GM23338 (cell line): ENCODE data around the gene OSBPL7. TPM values are rescaled to one million over a fixed set of nuclear protein-coding genes. Genes with fewer than 3 reads are reported as not detected.

Source experiments
- ATAC-seq: fragments of 200-7000 bp; cut with Tn5 transposase; 3 replicates; pipeline ENCODE4 v1.9.1; 2020
- DNase-seq: peaks from one replicate; pipeline ENCODE4 v3.0.0-alpha.2; 2015; ENCODE audit warnings: low spot score
- H2AFZ ChIP-seq: fragments of 200-600 bp; sonication (generic); 2 replicates; pipeline ENCODE4 v1.8.0; 2016; ENCODE audit warnings: antibody characterized with exemption, mild to moderate bottlenecking, moderate library complexity
- H3F3A ChIP-seq: fragments of 200-600 bp; sonication (generic); replicated peaks from 2 replicates; pipeline ENCODE4 v1.8.0; 2017; ENCODE audit warnings: antibody characterized with exemption, mixed run types, low read depth
- H3K27ac ChIP-seq: fragments of 200-600 bp; sonication (generic); 2 replicates; pipeline ENCODE4 v1.6.1; 2016; ENCODE audit warnings: low read depth
- H3K27me3 ChIP-seq: fragments of 200-600 bp; sonication (generic); 2 replicates; pipeline ENCODE4 v1.8.0; 2016; ENCODE audit warnings: mild to moderate bottlenecking, mixed run types, moderate library complexity; ENCODE audit not compliant: insufficient read depth
- H3K36me3 ChIP-seq: fragments of 200-600 bp; sonication (generic); 2 replicates; pipeline ENCODE4 v1.8.0; 2016; ENCODE audit warnings: mild to moderate bottlenecking; ENCODE audit not compliant: insufficient read depth
- H3K4me1 ChIP-seq: fragments of 200-600 bp; sonication (generic); 2 replicates; pipeline ENCODE4 v1.8.0; 2016; ENCODE audit warnings: mild to moderate bottlenecking, moderate library complexity; ENCODE audit not compliant: insufficient read depth
- H3K4me2 ChIP-seq: fragments of 200-600 bp; sonication (generic); 2 replicates; pipeline ENCODE4 v1.7.1; 2017; ENCODE audit warnings: mixed run types
- H3K4me3 ChIP-seq: fragments of 200-600 bp; sonication (generic); 2 replicates; pipeline ENCODE4 v1.6.1; 2016; ENCODE audit warnings: mixed run types
- H3K79me2 ChIP-seq: fragments of 200-600 bp; sonication (generic); replicated peaks from 2 replicates; pipeline ENCODE4 v1.8.0; 2017; ENCODE audit warnings: mild to moderate bottlenecking; ENCODE audit not compliant: insufficient read depth
- H3K9me2 ChIP-seq: fragments of 200-600 bp; sonication (generic); 2 replicates; pipeline ENCODE4 v1.8.0; 2017; ENCODE audit not compliant: insufficient read depth
- H4K20me1 ChIP-seq: fragments of 200-600 bp; sonication (generic); replicated peaks from 2 replicates; pipeline ENCODE4 v1.8.0; 2017; ENCODE audit warnings: mild to moderate bottlenecking; ENCODE audit not compliant: insufficient read depth
- H3K27ac Mint-ChIP-seq: 2 replicates; pipeline ENCODE4 v1.8.0; 2020; ENCODE audit warnings: inconsistent platforms, mild to moderate bottlenecking, moderate library complexity, mixed read lengths
- H3K27me3 Mint-ChIP-seq: 3 replicates; pipeline ENCODE4 v1.8.0; 2022; ENCODE audit warnings: low read depth, mild to moderate bottlenecking, moderate library complexity, mixed read lengths, inconsistent platforms; ENCODE audit not compliant: insufficient read depth, poor library complexity
- H3K36me3 Mint-ChIP-seq: 3 replicates; pipeline ENCODE4 v1.8.0; 2021; ENCODE audit warnings: low read depth, mild to moderate bottlenecking, inconsistent platforms, moderate library complexity, mixed read lengths
- H3K4me1 Mint-ChIP-seq: 3 replicates; pipeline ENCODE4 v1.8.0; 2020; ENCODE audit warnings: mild to moderate bottlenecking, inconsistent platforms, mixed read lengths
- H3K4me3 Mint-ChIP-seq: 3 replicates; pipeline ENCODE4 v1.8.0; 2021; ENCODE audit warnings: moderate library complexity, mild to moderate bottlenecking, inconsistent platforms, mixed read lengths
- H3K9me3 Mint-ChIP-seq: 3 replicates; pipeline ENCODE4 v1.8.0; 2020; ENCODE audit warnings: moderate library complexity, mild to moderate bottlenecking, inconsistent platforms, mixed read lengths
- CREB1 ChIP-seq: fragments of 250-450 bp; sonication (Bioruptor Pico); IDR thresholded peaks from 2 replicates; pipeline ENCODE4 v1.5.0; 2020; ENCODE audit warnings: low read depth, mild to moderate bottlenecking, moderate library complexity
- CTCF ChIP-seq, 2 experiments: fragments of 200-600 bp in 1 of 2; sonication (generic) in 1 of 2; conservative IDR thresholded peaks; 2 replicates each; pipeline versions ENCODE4 v1.5.1 to v1.6.1; 2016 to 2017; ENCODE audit warnings: antibody characterized with exemption in 2 of 2, low read depth in 2 of 2, mild to moderate bottlenecking in 2 of 2, moderate library complexity in 1 of 2
- EZH2 ChIP-seq: fragments of 200-600 bp; sonication (generic); IDR thresholded peaks from one replicate; pipeline ENCODE4 v1.8.0; 2017; ENCODE audit warnings: antibody characterized with exemption, mild to moderate bottlenecking, low read depth; ENCODE audit not compliant: unreplicated experiment
- JUNB ChIP-seq: IDR thresholded peaks from one replicate; pipeline ENCODE4 v1.6.1; 2016; ENCODE audit warnings: antibody characterized with exemption; ENCODE audit not compliant: unreplicated experiment
- NANOG ChIP-seq: IDR thresholded peaks from 2 replicates; pipeline ENCODE4 v1.6.1; 2016; ENCODE audit warnings: antibody characterized with exemption, borderline replicate concordance
- POLR2AphosphoS5 ChIP-seq: IDR thresholded peaks from 2 replicates; pipeline ENCODE4 v1.6.1; 2016; ENCODE audit warnings: antibody characterized with exemption, low read depth
- STAT1 ChIP-seq: IDR thresholded peaks from one replicate; pipeline ENCODE4 v1.6.1; 2016; ENCODE audit warnings: antibody characterized with exemption; ENCODE audit not compliant: unreplicated experiment
- ZNF114 ChIP-seq: fragments of 250-450 bp; sonication (Bioruptor Pico); IDR thresholded peaks from 2 replicates; pipeline ENCODE4 v1.5.0; 2020; ENCODE audit warnings: mild to moderate bottlenecking, moderate library complexity
- ZNF462 ChIP-seq: fragments of 250-450 bp; sonication (Bioruptor Pico); IDR thresholded peaks from 2 replicates; pipeline ENCODE4 v1.5.0; 2020; ENCODE audit warnings: mild to moderate bottlenecking, moderate library complexity
- polyA plus RNA-seq: library from polyadenylated mRNA; unstranded; fragments of >200 nt; fragmentation: Nextera tagmentation; extraction: Ambion mirVana; gene quantifications from 2 replicates; pipeline ENCODE4 v1.2.1, GENCODE V29; 2016
- total RNA-seq: library from RNA; depleted of rRNA; stranded (reverse); fragments of >200 nt; shearing (Covaris generic); gene quantifications from 2 replicates; pipeline ENCODE4 v1.2.3, GENCODE V29; 2014

Gene OSBPL7
- total and polyA plus RNA-seq, 2 experiments from 2014 or later, result 3.4 to 8.1 TPM

GRCh38 chr17:47862621-47863440, 41.2 kb upstream of the OSBPL7 start (continued):
- TF ChIP-seq ZNF462 (CRISPR knock-in tag) (no peak), CREB1 (CRISPR knock-in tag) (no peak), NANOG (no peak), CTCF (conservative IDR thresholded peaks at IDR 0.05; ENCODE audit: low read depth in 2 of 2) (no peak), ZNF114 (CRISPR knock-in tag) (no peak), POLR2AphosphoS5 (no peak), STAT1 (no peak)

DNA sequence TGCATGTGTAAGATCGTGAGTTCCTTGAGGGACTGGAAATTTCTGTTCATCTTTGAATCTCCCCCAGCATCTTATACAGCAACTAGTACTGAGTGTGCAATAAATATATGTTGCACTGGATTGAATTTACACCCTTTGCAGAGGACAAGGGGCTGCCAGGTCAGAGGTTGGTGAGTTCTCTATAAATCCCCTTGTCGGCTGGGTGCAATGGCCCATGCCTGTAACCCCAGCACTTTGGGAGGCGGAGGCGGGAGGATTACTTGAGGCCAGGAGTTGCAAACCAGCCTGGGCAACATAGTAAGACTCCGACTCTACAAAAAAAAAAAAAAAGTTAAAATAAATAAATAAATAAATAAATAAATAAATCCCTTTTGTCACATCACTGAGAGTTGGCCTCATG, 38.8 kb upstream of the OSBPL7 start:
- peaks cover 16% of the 10 kb centered on the region; the same call in 1 of the 2 replicates for H3K4me1 ChIP-seq
- Mint-ChIP-seq H3K36me3 (no peaks in the 10 kb centered on the region), H3K27ac (no peak overlapping the region), H3K9me3 (no peaks in the 10 kb centered on the region), H3K4me1 (peaks cover 29% of the 10 kb centered on the region), H3K4me3 (no peak overlapping the region), H3K27me3 (peaks cover 22% of the 10 kb centered on the region)
- DNase-seq (no peak), ATAC-seq (no peak)
- TF ChIP-seq NANOG, result no peak
- TF ChIP-seq ZNF114 (CRISPR knock-in tag), result no peak
- TF ChIP-seq JUNB, result no peak
- no peak for TF ChIP-seq EZH2
- no peaks in the 10 kb centered on the region for H3K79me2 ChIP-seq
- H2AFZ ChIP-seq, result no peak overlapping the region
- H3F3A ChIP-seq, result no peaks in the 10 kb centered on the region
- peaks cover 4% of the 10 kb centered on the region; the same call in 1 of the 2 replicates for H3K9me2 ChIP-seq
- H3K4me2 ChIP-seq, result no peak overlapping the region
- H3K4me3 ChIP-seq, result no peak overlapping the region
- H3K27ac ChIP-seq, result no peak overlapping the region
- peaks cover 40% of the 10 kb centered on the region for H3K27me3 ChIP-seq
- no peaks in the 10 kb centered on the region for H4K20me1 ChIP-seq
- H3K36me3 ChIP-seq, result no peaks in the 10 kb centered on the region
